ENCODE data around the gene COL15A1. TPM values are rescaled to one million over a fixed set of nuclear protein-coding genes. Genes with fewer than 3 reads are reported as not detected.

Gene COL15A1
- total RNA-seq, 1 experiment from 2014 or later: not detected

DNA sequence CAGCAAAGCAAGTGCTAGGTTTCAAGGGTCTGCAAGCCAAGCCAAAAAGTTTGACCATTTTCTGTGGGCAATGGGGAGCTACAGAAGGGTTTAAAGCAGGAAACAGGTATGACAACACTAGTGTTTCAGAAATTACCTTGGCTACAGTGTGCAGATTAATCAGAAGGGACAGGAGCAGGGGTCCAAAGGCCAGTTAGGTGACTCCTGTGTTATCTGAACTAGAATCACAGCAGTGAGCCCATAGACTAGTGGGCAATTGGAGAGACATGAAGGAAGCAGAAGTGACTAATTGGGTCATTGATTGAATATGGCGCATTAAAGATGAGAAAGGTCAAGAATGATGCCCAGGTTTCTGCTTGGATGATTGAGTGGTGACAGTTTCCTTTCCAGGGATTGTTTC is 119.8 kb downstream of the COL15A1 start:
- Mint-ChIP-seq H3K27me3 (ENCODE audit: low read depth) (peaks cover 8% of the 10 kb centered on the region), H3K4me1 (peaks cover 5 to 6% of the 10 kb centered on the region in 2 experiments; a peak in 2 of 4 replicates), H3K4me3 (no peak overlapping the region), H3K36me3 (ENCODE audit: insufficient read depth in 1 of 3, low read depth in 3 of 3) (no peaks in the 10 kb centered on the region), H3K9me3 (no peaks in the 10 kb centered on the region), H3K27ac (no peak overlapping the region)
- H4K20me1 ChIP-seq (ENCODE audit: control insufficient read depth, insufficient read depth, insufficient read length): no peaks in the 10 kb centered on the region
- no peak for DNase-seq
- H3K18ac ChIP-seq (ENCODE audit: insufficient read length, low read depth, low read length): no peak overlapping the region
- no peaks in the 10 kb centered on the region for H3K9me3 ChIP-seq (ENCODE audit: control insufficient read depth, low read depth, low read length)
- H4K91ac ChIP-seq (ENCODE audit: insufficient read length, low read depth, low read length): no peak overlapping the region
- no peaks in the 10 kb centered on the region for H3K4me1 ChIP-seq (ENCODE audit: insufficient read depth, low read length)
- H3K4ac ChIP-seq (ENCODE audit: low read depth, low read length): no peak overlapping the region
- no CpG with 5 or more reads among the region's 1 CpG for WGBS (ENCODE audit: extremely low coverage, insufficient read length, low lambda C conversion rate)
- no peak overlapping the region for H3K56ac ChIP-seq (ENCODE audit: insufficient read length, low read depth, low read length)
- no peak overlapping the region for H2BK120ac ChIP-seq (ENCODE audit: low read depth, low read length, poor library complexity, severe bottlenecking)
- H4K5ac ChIP-seq (ENCODE audit: insufficient read length, low read depth, low read length): no peak overlapping the region
- no peak overlapping the region for H2AFZ ChIP-seq (ENCODE audit: low read length)
- H3T11ph ChIP-seq (ENCODE audit: low read length): no peak overlapping the region
- no peak overlapping the region for H2BK15ac ChIP-seq (ENCODE audit: low read depth, low read length)
- H3K4me2 ChIP-seq (ENCODE audit: insufficient read depth, insufficient read length, low read length): no peak overlapping the region
- no peak overlapping the region for H2BK12ac ChIP-seq (ENCODE audit: insufficient read length, low read depth, low read length)
- no peak overlapping the region for H2BK5ac ChIP-seq (ENCODE audit: insufficient read length, low read length)
- no peak overlapping the region for H4K8ac ChIP-seq (replicated peaks; ENCODE audit: insufficient read length, low read depth, low read length)
- no peaks in the 10 kb centered on the region for H3K79me2 ChIP-seq (ENCODE audit: insufficient read depth, low read length)
- H3K23ac ChIP-seq (ENCODE audit: insufficient read length, low read depth, low read length): no peak overlapping the region
- H3K79me1 ChIP-seq (ENCODE audit: insufficient read depth, low read depth, low read length, poor library complexity, severe bottlenecking): no peaks in the 10 kb centered on the region
- no peaks in the 10 kb centered on the region for H3K27me3 ChIP-seq (ENCODE audit: insufficient read depth, low read length)
- H3K27ac ChIP-seq (ENCODE audit: insufficient read length, low read depth, low read length): no peak overlapping the region
- no peak overlapping the region for H3K9ac ChIP-seq (ENCODE audit: extremely low read depth, insufficient read length, low read length)
- H3K14ac ChIP-seq (ENCODE audit: insufficient read depth, low read length): no peak overlapping the region
- TF ChIP-seq, protein P1, sequence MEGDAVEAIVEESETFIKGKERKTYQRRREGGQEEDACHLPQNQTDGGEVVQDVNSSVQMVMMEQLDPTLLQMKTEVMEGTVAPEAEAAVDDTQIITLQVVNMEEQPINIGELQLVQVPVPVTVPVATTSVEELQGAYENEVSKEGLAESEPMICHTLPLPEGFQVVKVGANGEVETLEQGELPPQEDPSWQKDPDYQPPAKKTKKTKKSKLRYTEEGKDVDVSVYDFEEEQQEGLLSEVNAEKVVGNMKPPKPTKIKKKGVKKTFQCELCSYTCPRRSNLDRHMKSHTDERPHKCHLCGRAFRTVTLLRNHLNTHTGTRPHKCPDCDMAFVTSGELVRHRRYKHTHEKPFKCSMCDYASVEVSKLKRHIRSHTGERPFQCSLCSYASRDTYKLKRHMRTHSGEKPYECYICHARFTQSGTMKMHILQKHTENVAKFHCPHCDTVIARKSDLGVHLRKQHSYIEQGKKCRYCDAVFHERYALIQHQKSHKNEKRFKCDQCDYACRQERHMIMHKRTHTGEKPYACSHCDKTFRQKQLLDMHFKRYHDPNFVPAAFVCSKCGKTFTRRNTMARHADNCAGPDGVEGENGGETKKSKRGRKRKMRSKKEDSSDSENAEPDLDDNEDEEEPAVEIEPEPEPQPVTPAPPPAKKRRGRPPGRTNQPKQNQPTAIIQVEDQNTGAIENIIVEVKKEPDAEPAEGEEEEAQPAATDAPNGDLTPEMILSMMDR (conservative IDR thresholded peaks at IDR 0.05): no peak
- no peak overlapping the region for H2AK5ac ChIP-seq (ENCODE audit: insufficient read length, low read length)
- H3K23me2 ChIP-seq (ENCODE audit: insufficient read length, low read depth, low read length, poor library complexity, severe bottlenecking): no peaks in the 10 kb centered on the region
- no peak overlapping the region for H2BK20ac ChIP-seq (ENCODE audit: low read depth, low read length, poor library complexity, severe bottlenecking)
